ENCODE measurements around the gene RRAS2.
A peak's percentile ranks its signal among the peaks of the same experiment; 100 is the strongest.
"Not testable (repeated sequence)": the region's sequence is repeated elsewhere in the genome, so short reads cannot be mapped to it uniquely, and the experiment has no call there.

Gene RRAS2

GRCh38 chr11:14358729-14359439 is at the start of gene RRAS2:
TSS of gene RRAS2 (minus strand) at chr11:14359183. CDS start at chr11:14358870, 313 bp downstream.
- in situ Hi-C loops (cut with HindIII; ENCODE audit: low sequenced_read_pairs), result no loop called here
- TF ChIP-seq, protein P1, sequence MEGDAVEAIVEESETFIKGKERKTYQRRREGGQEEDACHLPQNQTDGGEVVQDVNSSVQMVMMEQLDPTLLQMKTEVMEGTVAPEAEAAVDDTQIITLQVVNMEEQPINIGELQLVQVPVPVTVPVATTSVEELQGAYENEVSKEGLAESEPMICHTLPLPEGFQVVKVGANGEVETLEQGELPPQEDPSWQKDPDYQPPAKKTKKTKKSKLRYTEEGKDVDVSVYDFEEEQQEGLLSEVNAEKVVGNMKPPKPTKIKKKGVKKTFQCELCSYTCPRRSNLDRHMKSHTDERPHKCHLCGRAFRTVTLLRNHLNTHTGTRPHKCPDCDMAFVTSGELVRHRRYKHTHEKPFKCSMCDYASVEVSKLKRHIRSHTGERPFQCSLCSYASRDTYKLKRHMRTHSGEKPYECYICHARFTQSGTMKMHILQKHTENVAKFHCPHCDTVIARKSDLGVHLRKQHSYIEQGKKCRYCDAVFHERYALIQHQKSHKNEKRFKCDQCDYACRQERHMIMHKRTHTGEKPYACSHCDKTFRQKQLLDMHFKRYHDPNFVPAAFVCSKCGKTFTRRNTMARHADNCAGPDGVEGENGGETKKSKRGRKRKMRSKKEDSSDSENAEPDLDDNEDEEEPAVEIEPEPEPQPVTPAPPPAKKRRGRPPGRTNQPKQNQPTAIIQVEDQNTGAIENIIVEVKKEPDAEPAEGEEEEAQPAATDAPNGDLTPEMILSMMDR (IDR thresholded peaks at IDR 0.05; ENCODE audit: low read depth, low read length), result no peak
- peak within 1 kb of the TSS; percentile 74 for H3K4me3 ChIP-seq (ENCODE audit: low read depth, low read length)
- DNase-seq (ENCODE audit: low read depth, low spot score), result peak; percentile 80

GRCh38 chr11:14408612-14409011 is 49.6 kb upstream of the RRAS2 start:
- no peak overlapping the region for H3K4me3 ChIP-seq (ENCODE audit: low read depth, low read length)
- in situ Hi-C loops (cut with HindIII; ENCODE audit: low sequenced_read_pairs), result no loop called here
- no peak for DNase-seq (ENCODE audit: low read depth, low spot score)
- TF ChIP-seq, protein P1 (IDR thresholded peaks at IDR 0.05; ENCODE audit: low read depth, low read length), result no peak

GRCh38 chr11:14406116-14406515 is 47.1 kb upstream of the RRAS2 start:
- in situ Hi-C loops (cut with HindIII; ENCODE audit: low sequenced_read_pairs); H3K4me3 ChIP-seq (ENCODE audit: low read depth, low read length): not testable (repeated sequence)
- DNase-seq (ENCODE audit: low read depth, low spot score), result peak; percentile 41

DNA sequence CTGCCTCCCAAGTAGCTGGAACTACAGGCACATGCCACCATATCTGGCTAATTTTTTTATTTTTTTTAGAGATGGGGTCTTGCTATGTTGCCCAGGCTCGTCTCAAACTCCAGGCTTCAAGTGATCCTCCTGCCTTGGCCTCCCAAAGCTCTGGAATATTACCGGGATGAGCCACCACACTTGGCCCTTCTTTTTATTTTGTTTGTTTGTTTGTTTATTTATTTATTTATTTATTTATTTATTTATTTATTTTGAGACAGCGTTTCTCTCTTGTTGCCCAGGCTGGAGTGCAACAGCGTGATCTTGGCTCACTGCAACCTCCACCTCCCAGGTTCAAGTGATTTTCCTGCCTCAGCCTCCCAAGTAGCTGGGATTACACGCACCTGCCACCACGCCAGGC is 44.5 kb upstream of the RRAS2 start:
- H3K4me3 ChIP-seq (ENCODE audit: low read depth, low read length); DNase-seq (ENCODE audit: low read depth, low spot score); in situ Hi-C loops (cut with HindIII; ENCODE audit: low sequenced_read_pairs): not testable (repeated sequence)

DNA sequence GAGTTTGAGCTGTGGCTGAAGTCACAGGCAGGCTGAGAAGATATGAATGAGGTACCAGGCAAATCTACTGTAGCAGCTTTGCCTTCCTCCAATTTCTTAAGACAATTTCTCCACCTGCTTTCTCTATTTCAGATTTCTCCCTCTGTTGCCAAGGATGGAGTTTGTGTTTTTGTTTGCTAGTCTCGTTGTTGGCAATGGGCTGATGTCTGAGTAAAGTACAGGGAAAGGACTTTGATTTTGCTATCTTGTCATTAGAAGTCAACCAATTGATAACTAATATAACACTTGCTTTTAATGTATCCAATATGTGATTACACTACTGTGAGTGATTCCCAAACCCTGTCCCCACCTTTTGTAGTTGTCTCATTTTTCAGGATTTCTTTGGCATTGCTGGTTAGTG is 40.1 kb upstream of the RRAS2 start:
- H3K4me3 ChIP-seq (ENCODE audit: low read depth, low read length), result no peak overlapping the region
- in situ Hi-C loops (cut with HindIII; ENCODE audit: low sequenced_read_pairs), result no loop called here
- no peak for DNase-seq (ENCODE audit: low read depth, low spot score)
- TF ChIP-seq, protein P1 (IDR thresholded peaks at IDR 0.05; ENCODE audit: low read depth, low read length), result no peak

- no peak overlapping the region for H3K4me3 ChIP-seq (ENCODE audit: low read depth, low read length)
- no peak for DNase-seq (ENCODE audit: low read depth, low spot score)
- TF ChIP-seq, protein P1 (IDR thresholded peaks at IDR 0.05; ENCODE audit: low read depth, low read length), result no peak
- in situ Hi-C loops (cut with HindIII; ENCODE audit: low sequenced_read_pairs), result no loop called here
Observed at GRCh38 chr11:14396273-14396672, 37.3 kb upstream of the RRAS2 start.

DNA sequence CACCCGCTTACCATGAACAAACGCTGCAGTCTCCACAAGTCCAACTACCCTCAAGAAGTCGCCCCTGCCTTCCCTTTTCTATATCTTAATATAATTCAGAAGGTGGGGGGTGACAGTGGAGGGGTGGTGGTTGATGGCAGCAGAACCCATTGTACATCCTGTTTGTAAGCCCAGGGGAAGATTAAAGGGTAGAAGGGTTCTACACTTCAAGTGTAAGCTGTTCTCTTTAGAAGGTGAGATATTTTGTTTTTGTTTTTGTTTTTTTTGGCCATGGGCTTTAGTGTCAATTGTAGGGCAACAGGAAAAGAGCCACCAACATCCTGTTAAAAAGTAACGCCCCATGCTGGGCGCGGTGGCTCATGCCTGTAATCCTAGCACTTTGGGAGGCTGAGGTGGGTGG is 34.9 kb upstream of the RRAS2 start:
- in situ Hi-C loops (cut with HindIII; ENCODE audit: low sequenced_read_pairs), result no loop called here
- no peak for DNase-seq (ENCODE audit: low read depth, low spot score)
- no peak overlapping the region for H3K4me3 ChIP-seq (ENCODE audit: low read depth, low read length)
- TF ChIP-seq, protein P1 (IDR thresholded peaks at IDR 0.05; ENCODE audit: low read depth, low read length), result no peak

GRCh38 chr11:14393129-14393528 is 34.1 kb upstream of the RRAS2 start:
- TF ChIP-seq, protein P1 (IDR thresholded peaks at IDR 0.05; ENCODE audit: low read depth, low read length), result no peak
- in situ Hi-C loops (cut with HindIII; ENCODE audit: low sequenced_read_pairs), result no loop called here
- DNase-seq (ENCODE audit: low read depth, low spot score), result no peak
- no peak overlapping the region for H3K4me3 ChIP-seq (ENCODE audit: low read depth, low read length)
